ENCODE data around the gene CCNK. TPM values are rescaled to one million over a fixed set of nuclear protein-coding genes. Genes with fewer than 3 reads are reported as not detected.

The CCNK gene
- total and polyA plus RNA-seq, 7 experiments from 2014 or later = 16.5 to 139 (median 72.4) TPM

Other genes with a start within 250 kb of the CCNK start
- gene BCL11B, start 209.2 kb upstream of the CCNK start, total RNA-seq = 100 to 1,000 TPM in 4 of 5 experiments, 10 to 100 TPM in 1; 96.3 to 269 (median 223) TPM
- 10 to 100 TPM; 10.9 to 11.6 TPM for gene BCL11B, start 209.2 kb upstream of the CCNK start, polyA plus RNA-seq
- 10 to 100 TPM; 42.7 to 59.4 (median 53.5) TPM for gene SETD3, start 550 bp upstream of the CCNK start, total RNA-seq
- 10 to 100 TPM; 32.2 to 47.4 TPM for gene SETD3, start 550 bp upstream of the CCNK start, polyA plus RNA-seq
- gene CCDC85C, start 122.8 kb downstream of the CCNK start, total RNA-seq = 1 to 10 TPM; 7.6 to 9.9 (median 9.0) TPM
- 1 to 10 TPM in 1 of 2 donors, under 1 TPM in 1; 0.76 to 1.5 TPM for gene CCDC85C, start 122.8 kb downstream of the CCNK start, polyA plus RNA-seq
- gene HHIPL1, start 163.7 kb downstream of the CCNK start, total RNA-seq = under 1 TPM in 2 of 5 experiments, not detected in 3; 0.40 to 0.41 TPM
- gene HHIPL1, start 163.7 kb downstream of the CCNK start, polyA plus RNA-seq = not detected
- gene CYP46A1, start 202.9 kb downstream of the CCNK start, total RNA-seq = under 1 TPM in 4 of 5 experiments, not detected in 1; 0.13 to 0.34 (median 0.32) TPM
- gene CYP46A1, start 202.9 kb downstream of the CCNK start, polyA plus RNA-seq = under 1 TPM; 0.02 to 0.03 TPM